IPS DF 19.7 (cell line): Measurements from ENCODE around the gene PIANP.

Experiments used
- DNase-seq: peaks from one replicate; pipeline ENCODE4 v3.0.0-alpha.2; 2013; ENCODE audit warnings: low read depth, low spot score

PIANP gene

DNA sequence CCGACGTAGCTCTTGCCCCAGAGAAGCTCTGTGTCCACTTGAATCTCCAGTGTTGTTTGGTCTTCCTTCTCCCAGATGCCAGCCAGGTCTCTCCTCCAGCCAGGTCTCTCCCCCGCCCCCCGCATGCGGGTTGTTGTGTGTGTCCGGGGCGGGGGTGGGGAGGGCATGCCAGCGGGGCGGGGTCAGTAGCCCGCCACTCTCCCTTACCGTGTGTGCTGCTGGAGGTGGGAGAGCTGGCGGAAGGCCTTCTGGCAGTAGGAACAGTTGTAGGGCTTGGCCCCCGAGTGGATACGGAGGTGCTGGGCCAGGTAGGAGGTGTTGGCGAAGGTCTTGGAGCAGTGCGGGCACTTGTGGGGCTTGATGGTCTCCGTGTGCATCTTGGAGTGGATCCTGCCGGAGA, 28.5 kb downstream of the PIANP start:
- no peak for DNase-seq

DNA sequence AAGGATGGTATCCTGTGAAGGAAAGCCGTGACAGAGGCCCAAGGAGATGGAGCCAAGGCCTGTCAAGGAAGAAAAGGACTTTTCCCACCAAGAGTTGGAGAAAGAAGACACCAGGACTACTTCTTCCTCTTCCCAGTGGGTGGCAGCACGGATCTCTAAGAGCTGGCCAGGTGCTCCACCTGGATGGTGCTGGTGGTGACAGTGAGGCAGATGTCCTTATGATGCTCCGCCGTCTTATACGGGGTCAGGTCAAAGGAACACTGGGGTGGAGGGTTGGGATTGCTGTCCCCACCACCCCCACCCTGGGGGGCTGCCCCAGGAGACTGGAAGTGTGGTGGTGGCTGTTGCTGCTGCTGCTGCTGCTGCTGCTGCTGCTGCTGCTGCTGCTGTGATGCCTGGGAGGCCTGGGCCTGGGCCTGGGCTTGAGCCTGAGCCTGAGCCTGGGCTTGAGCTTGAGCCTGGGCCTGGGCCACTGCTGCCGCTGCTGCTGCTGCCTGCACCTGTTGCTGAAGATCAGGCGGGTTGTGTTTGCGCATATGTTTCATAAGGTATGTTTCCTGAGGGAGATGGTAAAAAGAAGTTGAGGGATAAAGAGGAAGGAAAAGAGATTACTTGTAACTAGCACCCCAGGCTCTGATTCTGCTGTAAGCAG, 32.9 kb downstream of the PIANP start:
- no peak for DNase-seq

DNA sequence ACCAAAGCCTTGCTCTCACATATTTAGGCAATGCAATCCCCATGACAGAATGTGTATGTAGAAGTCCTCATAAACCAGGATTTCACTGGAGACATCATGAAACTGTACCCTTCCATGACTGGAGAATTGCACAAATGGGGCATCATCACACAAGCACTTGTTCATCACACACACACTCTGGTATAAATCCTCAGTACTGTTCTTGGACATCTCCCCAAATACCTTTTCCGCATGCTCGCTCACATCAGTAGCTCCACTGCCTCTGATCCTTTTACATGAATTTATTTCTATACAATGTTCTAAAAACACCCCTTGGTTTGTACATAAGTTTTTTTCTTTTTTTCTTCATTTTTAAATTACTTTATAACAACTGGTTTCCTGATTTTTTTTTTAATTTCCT, 34.4 kb downstream of the PIANP start:
- no peak for DNase-seq

GRCh38 chr12:6664902-6665301, 35.7 kb downstream of the PIANP start:
- DNase-seq = no peak

DNA sequence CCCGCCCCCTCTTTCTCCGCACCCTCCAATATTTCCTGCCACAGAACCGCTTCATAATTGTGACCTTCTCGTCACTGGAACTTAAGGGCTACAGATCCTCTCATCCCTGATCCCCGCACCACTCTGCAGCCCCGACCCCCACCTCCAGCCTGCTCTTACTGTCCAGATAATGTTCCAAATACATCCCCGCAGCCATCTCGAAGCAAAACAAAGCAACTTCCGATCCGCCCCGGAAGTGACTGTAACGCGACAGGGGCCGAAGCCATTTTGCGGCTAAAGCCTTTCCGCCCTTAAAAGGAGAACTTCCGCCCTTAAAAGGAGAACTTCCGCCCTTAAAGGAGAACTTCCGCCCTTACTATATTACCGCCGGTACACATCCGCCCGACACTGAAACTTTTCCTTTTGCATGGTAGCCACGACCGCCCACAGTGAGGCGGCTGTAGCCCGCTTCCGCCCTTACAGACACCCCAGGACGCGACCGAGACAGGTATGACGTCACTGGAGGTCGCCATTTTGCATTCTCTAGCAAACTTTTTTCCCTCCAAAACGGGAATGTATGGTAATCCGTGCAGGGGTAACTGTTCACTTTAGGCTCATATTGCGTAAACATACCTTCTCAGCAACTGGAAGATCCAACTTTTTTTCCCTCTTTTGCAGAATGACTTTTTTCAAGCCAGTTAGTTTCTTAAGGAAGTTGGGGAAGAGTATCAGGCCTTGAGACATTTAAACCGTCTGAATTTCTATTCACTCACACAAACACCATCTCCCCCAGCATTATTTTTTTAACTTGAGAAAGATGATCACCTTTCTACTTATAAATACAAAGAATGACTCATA, 37.5 kb downstream of the PIANP start, which contains the start of gene ING4:
ING4 (minus strand) TSS at position 214 of the 837 bp plus-strand sequence; CDS start at position 196, 18 bp downstream.
- peak; percentile 99 for DNase-seq

DNA sequence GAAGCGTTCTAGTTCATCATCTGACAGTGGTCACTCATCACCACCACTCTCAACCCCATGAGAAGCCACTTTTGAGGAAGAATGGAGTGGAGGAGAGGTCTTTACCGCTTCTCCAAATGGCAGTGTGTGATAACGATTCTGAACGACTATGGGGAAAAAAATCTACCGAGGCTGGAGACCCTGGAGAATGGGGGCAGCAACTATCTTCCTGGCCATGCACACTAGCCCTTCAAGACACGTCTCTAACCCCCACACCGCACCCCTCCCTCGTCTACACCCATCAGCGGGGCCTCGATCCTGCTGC, 38.1 kb downstream of the PIANP start:
- no peak for DNase-seq

GRCh38 chr12:6653987-6654386, 46.6 kb downstream of the PIANP start:
- no peak for DNase-seq

DNA sequence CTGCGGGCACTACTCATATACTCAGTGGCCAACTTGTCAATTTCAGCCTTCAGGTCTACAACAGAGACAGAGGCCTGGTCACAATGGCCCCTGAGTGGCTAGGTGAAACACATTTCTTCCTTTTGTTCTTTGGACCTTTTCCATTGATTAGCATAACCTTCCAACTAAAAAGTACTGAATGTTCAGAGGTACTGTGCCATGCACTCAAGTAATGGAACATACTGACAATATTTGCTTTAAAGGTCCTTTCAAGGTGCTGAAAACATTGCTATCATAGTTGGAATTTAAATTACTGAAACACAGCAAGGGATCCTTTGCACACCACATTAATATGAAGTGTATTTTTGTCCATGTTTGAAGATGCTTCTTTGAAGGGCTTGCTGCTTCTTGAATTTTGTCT, 47.3 kb downstream of the PIANP start:
- no peak for DNase-seq

DNA sequence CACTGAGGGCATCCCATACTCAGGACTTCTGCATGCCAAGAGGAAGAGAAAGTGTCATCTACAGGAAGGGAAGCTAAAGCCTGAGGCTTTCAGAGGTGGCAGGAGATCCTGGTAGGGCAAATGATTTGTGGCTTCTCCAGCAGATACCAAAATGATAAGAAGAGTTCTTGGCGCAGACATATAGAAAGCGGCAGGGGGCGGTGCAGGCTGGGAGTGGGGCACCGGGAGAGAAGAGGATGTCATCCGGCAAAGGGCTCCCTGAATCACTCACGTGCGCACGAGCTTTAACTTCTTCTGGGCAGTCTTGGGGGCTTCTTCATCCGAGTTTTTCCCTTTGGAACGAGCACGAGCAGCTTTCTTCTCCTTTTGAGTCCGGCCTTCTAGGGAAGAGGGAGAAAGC, 48.2 kb downstream of the PIANP start:
- no peak for DNase-seq

- DNase-seq = no peak
Observed at GRCh38 chr12:6650832-6651231, 49.8 kb downstream of the PIANP start.

DNA sequence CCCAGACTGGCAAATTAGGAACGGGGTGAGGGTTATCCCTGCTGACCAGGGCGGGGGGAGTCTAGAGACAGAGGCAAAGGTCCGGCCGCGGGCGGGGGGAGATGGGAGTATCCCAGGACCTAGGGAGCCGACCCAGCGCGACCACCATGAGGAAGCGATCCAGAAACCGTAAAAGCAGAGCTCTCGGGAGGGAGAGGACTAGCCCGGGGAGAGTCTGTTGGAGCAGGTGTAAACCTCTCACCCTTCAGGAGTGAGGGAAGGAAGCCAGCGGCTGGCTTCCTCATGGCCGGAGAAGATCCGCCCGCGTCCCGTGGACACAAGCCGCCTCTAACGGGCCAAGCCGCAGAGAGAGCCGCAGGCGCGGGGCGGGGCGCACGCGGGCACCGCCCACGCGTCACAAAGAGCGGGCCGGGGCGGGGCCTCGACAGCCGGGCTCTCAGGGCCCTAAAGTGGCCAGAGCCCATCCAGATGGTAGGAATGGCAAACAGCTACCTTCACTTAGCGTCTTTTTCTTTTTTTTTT, 53.5 kb downstream of the PIANP start, which contains the start of gene ACRBP:
ACRBP (minus strand) TSS at position 350 of the 522 bp plus-strand sequence; CDS start at position 284, 66 bp downstream.
- DNase-seq = no peak

DNA sequence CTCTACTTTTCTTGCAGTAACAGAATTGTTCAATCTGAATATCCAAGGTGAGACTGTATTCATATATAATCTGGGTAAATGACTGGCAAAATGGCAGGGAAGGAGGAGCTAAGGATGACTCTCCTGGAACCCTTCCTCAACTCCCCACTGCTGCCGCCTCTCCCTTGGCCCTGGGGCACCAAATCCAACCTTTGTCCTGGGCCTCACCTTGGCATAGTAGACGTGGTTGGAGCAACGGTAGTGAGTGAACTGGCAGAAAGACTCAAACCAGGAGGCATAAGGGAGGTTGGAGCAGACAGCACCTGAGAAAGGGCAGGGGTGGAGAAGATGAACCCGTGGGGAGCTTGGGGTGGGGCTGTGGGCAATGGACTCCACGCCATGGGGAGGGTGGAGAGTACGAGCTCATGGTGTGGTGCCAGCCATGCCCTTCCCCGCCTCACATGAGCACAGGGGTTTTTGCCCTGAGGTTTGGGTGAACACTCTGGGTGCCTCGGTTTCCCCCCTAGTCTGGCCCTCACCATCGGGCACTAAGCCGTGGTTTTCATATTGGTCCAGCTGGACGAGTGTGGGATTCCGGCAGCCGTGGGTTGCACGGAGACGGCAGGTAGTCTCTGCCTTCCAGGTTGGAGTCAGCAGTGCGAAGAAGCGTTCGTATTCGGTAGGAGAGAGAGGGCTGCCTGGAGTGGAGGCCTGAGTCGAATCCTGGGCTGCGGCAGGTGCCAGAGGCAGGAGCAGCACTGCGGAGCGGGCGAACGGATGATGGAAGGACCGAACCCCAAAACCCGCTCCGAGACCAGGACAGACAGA, 54.1 kb downstream of the PIANP start:
- no peak for DNase-seq

- DNase-seq = no peak
Observed at GRCh38 chr12:6644903-6645302, 55.7 kb downstream of the PIANP start.

DNA sequence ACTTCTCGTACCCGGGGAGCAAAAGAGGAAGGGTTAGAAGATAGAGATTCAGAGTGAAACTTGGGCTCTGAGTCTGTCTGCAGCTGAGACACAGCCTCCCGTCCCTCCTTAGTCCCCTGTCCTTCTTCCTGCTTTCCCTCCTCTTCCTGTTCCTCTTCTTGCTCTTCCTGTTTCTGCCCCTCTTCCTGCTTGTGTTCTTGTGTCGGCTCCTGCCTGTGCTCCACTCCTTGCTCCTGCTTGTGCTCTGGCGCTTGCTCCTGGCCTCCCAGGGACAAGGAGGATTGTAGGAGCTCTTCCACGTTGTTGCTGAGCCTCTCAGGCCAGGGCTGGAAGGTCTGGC, 56.4 kb downstream of the PIANP start:
- DNase-seq = no peak
